B cell (primary cell): ENCODE results near the gene KBTBD3. TPM values are rescaled to one million over a fixed set of nuclear protein-coding genes. Genes with fewer than 3 reads are reported as not detected.

Experiments
- ATAC-seq: fragments of 200-7000 bp; cut with Tn5 transposase; one replicate; pipeline ENCODE4 v1.10.0; 2021; ENCODE audit warnings: low read depth, mild to moderate bottlenecking, moderate number of reproducible peaks, moderate library complexity
- CTCF ChIA-PET: fragments of 350-600 bp; sonication (Branson Sonifier 250); formaldehyde crosslinking; loops from one replicate; lab custom pipeline; 2021; ENCODE audit warnings: antibody characterized with exemption, inconsistent platforms; lab: Charles Lee
- POLR2A ChIA-PET: fragments of 350-600 bp; sonication (Branson Sonifier 250); formaldehyde crosslinking; loops from one replicate; lab custom pipeline; 2021; ENCODE audit warnings: antibody characterized with exemption; lab: Charles Lee
- DNase-seq: peaks from one replicate; pipeline ENCODE4 v3.0.0; 2013
- H2AFZ ChIP-seq: 2 replicates; pipeline ENCODE4 v1.6.1; 2012; ENCODE audit warnings: mild to moderate bottlenecking, low read depth, low read length; ENCODE audit not compliant: insufficient read depth, poor library complexity, severe bottlenecking
- H3K27ac ChIP-seq, 2 donors: 1 replicate in 1 of 2; 2 replicates in 1 of 2; pipeline ENCODE4 v1.5.1; 2012 to 2013; ENCODE audit warnings: low read length in 2 of 2, mild to moderate bottlenecking in 2 of 2, moderate library complexity in 1 of 2
- H3K27me3 ChIP-seq, 4 experiments: fragments of 200-600 bp in 1 of 4; sonication (generic) in 1 of 4; replicated peaks in 1 of 4; 1 replicate in 2 of 4; 2 replicates in 2 of 4; pipeline versions ENCODE4 v1.6.1 to v1.7.0; 2013 to 2016; ENCODE audit warnings: low read length in 3 of 4, mild to moderate bottlenecking in 2 of 4, mixed read lengths in 1 of 4, moderate library complexity in 1 of 4; ENCODE audit not compliant: insufficient read depth in 4 of 4, control insufficient read depth in 3 of 4; ENCODE audit errors: control extremely low read depth in 1 of 4
- H3K36me3 ChIP-seq, 2 experiments: replicated peaks in 1 of 2; 1 replicate in 1 of 2; 2 replicates in 1 of 2; pipeline versions ENCODE4 v1.6.1 to v1.7.1; 2013; ENCODE audit warnings: low read length in 1 of 2; ENCODE audit not compliant: insufficient read depth in 2 of 2, control insufficient read depth in 1 of 2; ENCODE audit errors: control extremely low read depth in 1 of 2, extremely low read depth in 1 of 2
- H3K4me1 ChIP-seq, 2 donors: fragments of 200-600 bp in 1 of 2; sonication (generic) in 1 of 2; 1 replicate in 1 of 2; 2 replicates in 1 of 2; pipeline versions ENCODE4 v1.5.1 to v1.6.1; 2013 to 2017; ENCODE audit warnings: low read length in 2 of 2; ENCODE audit not compliant: control insufficient read depth in 2 of 2, insufficient read depth in 2 of 2
- H3K4me2 ChIP-seq: replicated peaks from 2 replicates; pipeline ENCODE3; 2012; ENCODE audit warnings: mild to moderate bottlenecking, low read depth, low read length; ENCODE audit not compliant: poor library complexity, severe bottlenecking
- H3K4me3 ChIP-seq, 5 experiments: fragments of 200-600 bp in 1 of 5; sonication (generic) in 1 of 5; 1 replicate in 3 of 5; 2 replicates in 2 of 5; pipeline versions ENCODE4 v1.5.1 to v1.7.0; 2011 to 2016; ENCODE audit warnings: low read length in 4 of 5, mild to moderate bottlenecking in 4 of 5, low read depth in 2 of 5, control low read depth in 1 of 5, moderate library complexity in 1 of 5; ENCODE audit not compliant: insufficient read depth in 1 of 5; ENCODE audit errors: control extremely low read depth in 1 of 5, extremely low read depth in 1 of 5
- H3K79me2 ChIP-seq: fragments of 200-600 bp; sonication (generic); one replicate; pipeline ENCODE4 v1.6.0; 2016; ENCODE audit warnings: low read length; ENCODE audit not compliant: control insufficient read depth, insufficient read depth
- H3K9ac ChIP-seq: fragments of 200-600 bp; sonication (generic); 2 replicates; pipeline ENCODE4 v1.6.1; 2017; ENCODE audit warnings: mild to moderate bottlenecking, low read length, moderate library complexity
- H3K9me3 ChIP-seq, 3 donors: one replicate each; pipeline versions ENCODE4 v1.6.1 to v1.7.1; 2013; ENCODE audit warnings: low read length in 2 of 3; ENCODE audit not compliant: control insufficient read depth in 2 of 3, insufficient read depth in 1 of 3; ENCODE audit errors: control extremely low read depth in 1 of 3
- H4K20me1 ChIP-seq: 2 replicates; pipeline ENCODE4 v1.6.0; 2012; ENCODE audit warnings: mild to moderate bottlenecking, low read length; ENCODE audit not compliant: insufficient read depth, control insufficient read depth, poor library complexity, severe bottlenecking
- H3K27ac Mint-ChIP-seq: one replicate; pipeline ENCODE4 v1.8.0; 2021; ENCODE audit warnings: mixed read lengths
- H3K27me3 Mint-ChIP-seq: one replicate; pipeline ENCODE4 v1.8.0; 2021; ENCODE audit warnings: mixed read lengths
- H3K4me1 Mint-ChIP-seq: one replicate; pipeline ENCODE4 v1.8.0; 2021; ENCODE audit warnings: mixed read lengths
- H3K4me3 Mint-ChIP-seq: one replicate; pipeline ENCODE4 v1.8.0; 2021; ENCODE audit warnings: mixed read lengths
- H3K9me3 Mint-ChIP-seq: one replicate; pipeline ENCODE4 v1.8.0; 2022; ENCODE audit warnings: mixed read lengths; ENCODE audit not compliant: insufficient read depth
- CTCF ChIP-seq: fragments of 200-600 bp; IDR thresholded peaks from one replicate; pipeline ENCODE4 v1.8.0; 2022; ENCODE audit warnings: antibody characterized with exemption, mild to moderate bottlenecking
- EZH2 ChIP-seq: IDR thresholded peaks from 2 replicates; pipeline ENCODE4 v1.6.1; 2012; ENCODE audit warnings: borderline replicate concordance, low read depth, mild to moderate bottlenecking, moderate library complexity, low read length; ENCODE audit not compliant: insufficient read depth, poor library complexity, severe bottlenecking
- WGBS: methylation state at CpG from one replicate; pipeline ENCODE4 v1.1.5; 2013; ENCODE audit warnings: missing lambda C conversion rate; ENCODE audit not compliant: insufficient coverage; 5-methylcytosine and 5-hydroxymethylcytosine counted together
- intact Hi-C: fragments of 100-400 bp; cut with micrococcal nuclease; formaldehyde crosslinking; loops from one replicate; pipeline ENCODE4 v1.10.0; 2022
- polyA plus RNA-seq: library from polyadenylated mRNA; depleted of rRNA; stranded (reverse); fragments of >200 nt; gene quantifications from 2 replicates; pipeline ENCODE4 v1.2.3, GENCODE V29; 2012
- total RNA-seq, 2 donors: library from RNA; stranded (reverse); fragments of 120-200 nt in 1 of 2; gene quantifications; 1 replicate in 1 of 2; 2 replicates in 1 of 2; pipeline versions ENCODE4 v1.2.3 to v1.2.4, GENCODE V29; 2013 to 2022

Gene KBTBD3
- total and polyA plus RNA-seq, 2 donors (not counting 1 experiment from before 2014, with no cell fraction given): 1.8 to 15.5 TPM

- intact Hi-C loops: no loop called here
- ATAC-seq (no peak), DNase-seq (no peak)
- ChIA-PET POLR2A (no interaction called here), CTCF (no interaction called here)
- Histone ChIP-seq H2AFZ (no peak overlapping the region), H3K4me3 (no peak overlapping the region), H3K79me2 (no peaks in the 10 kb centered on the region), H3K4me1 (no peaks in the 10 kb centered on the region), H3K27me3 (no peaks in the 10 kb centered on the region), H3K27ac (no peak overlapping the region), H3K9ac (no peak overlapping the region), H3K36me3 (peaks cover 0 to 40% of the 10 kb centered on the region in 2 experiments), H3K4me2 (no peak overlapping the region), H4K20me1 (no peaks in the 10 kb centered on the region), H3K9me3 (no peaks in the 10 kb centered on the region)
- Mint-ChIP-seq H3K4me3 (no peak overlapping the region), H3K27ac (no peak overlapping the region), H3K9me3 (no peaks in the 10 kb centered on the region), H3K27me3 (no peaks in the 10 kb centered on the region), H3K4me1 (no peaks in the 10 kb centered on the region)
- no CpG with 5 or more reads among the region's 1 CpG for WGBS
- TF ChIP-seq CTCF (no peak), EZH2 (no peak)
Measured at GRCh38 chr11:106098893-106099553, 21.9 kb upstream of the KBTBD3 start.

DNA sequence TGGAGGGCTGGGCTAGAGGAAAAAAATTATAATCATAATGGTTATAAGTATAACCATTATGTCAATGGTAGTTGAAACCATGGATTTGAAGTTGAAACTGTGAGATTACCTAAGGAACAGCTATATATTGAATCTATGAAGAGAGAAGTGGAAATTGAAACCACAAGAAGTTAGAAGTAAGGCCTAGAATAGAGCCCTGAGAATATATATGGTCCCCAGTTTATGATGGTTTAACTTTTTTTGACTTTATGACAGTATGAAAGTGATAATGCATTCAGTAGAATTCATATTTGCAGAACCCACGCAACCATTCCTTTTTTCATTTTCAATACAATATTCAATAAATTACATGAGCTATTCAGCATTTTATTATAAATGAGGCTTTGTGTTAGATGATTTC is 15.3 kb upstream of the KBTBD3 start:
- no peak overlapping the region for H3K27ac ChIP-seq
- DNase-seq (no peak), ATAC-seq (no peak)
- peaks cover 17% of the 10 kb centered on the region for H4K20me1 ChIP-seq
- ChIA-PET CTCF (no interaction called here), POLR2A (no interaction called here)
- no peaks in the 10 kb centered on the region for H3K9me3 Mint-ChIP-seq
- H3K4me3 ChIP-seq: no peak overlapping the region
- no peak for TF ChIP-seq EZH2
- no peak for TF ChIP-seq CTCF
- WGBS: no CpG with 5 or more reads among the region's 1 CpG
- no peaks in the 10 kb centered on the region for H3K27me3 ChIP-seq
- no peak overlapping the region for H3K4me2 ChIP-seq
- intact Hi-C loops: no loop called here
- H3K9me3 ChIP-seq: no peaks in the 10 kb centered on the region
- H2AFZ ChIP-seq: no peak overlapping the region
- peaks cover 13% of the 10 kb centered on the region for H3K4me1 Mint-ChIP-seq
- peaks cover 0 to 5% of the 10 kb centered on the region in 2 donors for H3K4me1 ChIP-seq
- peaks cover 0 to 61% of the 10 kb centered on the region in 2 experiments for H3K36me3 ChIP-seq
- no peaks in the 10 kb centered on the region for H3K27me3 Mint-ChIP-seq
- H3K4me3 Mint-ChIP-seq: no peak overlapping the region
- no peak overlapping the region for H3K9ac ChIP-seq
- H3K27ac Mint-ChIP-seq: no peak overlapping the region
- peaks cover 19% of the 10 kb centered on the region for H3K79me2 ChIP-seq
